HepG2 (cell line): ENCODE data around the gene PLA2R1. TPM values are rescaled to one million over a fixed set of nuclear protein-coding genes. Genes with fewer than 3 reads are reported as not detected.

Source experiments
- ATAC-seq: fragments of 200-7000 bp; cut with Tn5 transposase; 3 replicates; pipeline ENCODE4 v1.9.1; 2020; ENCODE audit warnings: mild to moderate bottlenecking, moderate library complexity
- BruUV-seq: library from RNA; stranded (reverse); fragments of 400-500 nt; replicated peaks from 2 replicates; lab custom pipeline; 2021; lab: Mats Ljungman, UMichigan
- CTCF ChIA-PET: fragments of 300-600 bp; formaldehyde crosslinking; extraction: SDS; loops from one replicate; lab custom pipeline; 2021; ENCODE audit warnings: low total read pairs, inconsistent platforms, low intra/inter-chr PET ratio; lab: Yijun Ruan, JAX
- POLR2A ChIA-PET: fragments of 350-600 bp; sonication (Branson Sonifier 250); formaldehyde crosslinking; loops from one replicate; lab custom pipeline; 2020; ENCODE audit warnings: antibody characterized with exemption, inconsistent platforms; lab: Yijun Ruan, JAX
- DNase-seq: peaks from one replicate; pipeline ENCODE4 v3.0.0-alpha.2; 2015; ENCODE audit warnings: low spot score
- FAIRE-seq: peaks from 3 replicates; lab custom pipeline; 2011; peaks lifted over from hg19 to GRCh38; lab: Jason Lieb, UNC
- H2AFZ ChIP-seq: one replicate; pipeline ENCODE4 v1.6.1; 2011; ENCODE audit warnings: low read length, inconsistent platforms
- H3K27ac ChIP-seq: fragments of 300-600 bp; 3 replicates; pipeline ENCODE4 v1.8.0; 2011; ENCODE audit warnings: mixed run types, mild to moderate bottlenecking, mixed read lengths, low read length, inconsistent platforms; ENCODE audit not compliant: insufficient read depth; ENCODE audit errors: extremely low read length
- H3K27me3 ChIP-seq, 2 experiments: fragments of 200-600 bp in 1 of 2; 2 replicates in 1 of 2; 3 replicates in 1 of 2; pipeline versions ENCODE4 v1.6.0 to v1.8.0; 2011; ENCODE audit warnings: low read length in 2 of 2, mild to moderate bottlenecking in 2 of 2, moderate library complexity in 2 of 2, inconsistent platforms in 1 of 2; ENCODE audit not compliant: insufficient read depth in 2 of 2, control insufficient read depth in 1 of 2
- H3K36me3 ChIP-seq, 2 experiments: fragments of 200-600 bp in 1 of 2; replicated peaks in 1 of 2; 2 replicates in 1 of 2; 3 replicates in 1 of 2; pipeline versions ENCODE4 v1.5.1 to v1.8.0; 2011; ENCODE audit warnings: low read length in 2 of 2, inconsistent platforms in 1 of 2; ENCODE audit not compliant: insufficient read depth in 2 of 2, control insufficient read depth in 1 of 2
- H3K4me1 ChIP-seq: 2 replicates; pipeline ENCODE4 v1.5.1; 2012; ENCODE audit warnings: low read length, inconsistent platforms; ENCODE audit not compliant: insufficient read depth
- H3K4me2 ChIP-seq: 2 replicates; pipeline ENCODE4 v1.6.0; 2011; ENCODE audit warnings: low read depth, low read length, inconsistent platforms
- H3K4me3 ChIP-seq, 3 experiments: fragments of 200-600 bp in 1 of 3; sonication (generic), shearing (Covaris generic) in 1 of 3; replicated peaks in 1 of 3; 2 replicates each; pipeline ENCODE4 v1.5.1; 2011 to 2016; ENCODE audit warnings: low read length in 3 of 3, inconsistent platforms in 2 of 3, low read depth in 2 of 3, mild to moderate bottlenecking in 2 of 3, control low read depth in 1 of 3, mixed read lengths in 1 of 3; ENCODE audit not compliant: insufficient read depth in 1 of 3
- H3K79me2 ChIP-seq: one replicate; pipeline ENCODE4 v1.6.1; 2011; ENCODE audit warnings: low read length, inconsistent platforms; ENCODE audit not compliant: insufficient read depth
- H3K9ac ChIP-seq: 2 replicates; pipeline ENCODE4 v1.6.0; 2011; ENCODE audit warnings: mild to moderate bottlenecking, low read depth, low read length, inconsistent platforms; ENCODE audit not compliant: insufficient read depth
- H3K9me3 ChIP-seq: 2 replicates; pipeline ENCODE4 v1.5.1; 2012; ENCODE audit warnings: mild to moderate bottlenecking, low read length
- H4K20me1 ChIP-seq: 2 replicates; pipeline ENCODE4 v1.6.0; 2011; ENCODE audit warnings: inconsistent platforms, mild to moderate bottlenecking, low read length, moderate library complexity; ENCODE audit not compliant: insufficient read depth
- CEBPB ChIP-seq: IDR thresholded peaks from 2 replicates; pipeline ENCODE4 v1.6.1; 2011; ENCODE audit warnings: low read depth, low read length, improper control_type of control experiment, borderline replicate concordance
- DPF2 ChIP-seq: sonication (generic); formaldehyde crosslinking; IDR thresholded peaks from 2 replicates; pipeline ENCODE4 v1.4.0; 2020; ENCODE audit warnings: mild to moderate bottlenecking, low read depth, missing genetic modification reagents, borderline replicate concordance
- DRAP1 ChIP-seq: IDR thresholded peaks from 2 replicates; pipeline ENCODE4 v1.6.1; 2016; ENCODE audit warnings: missing genetic modification reagents, missing compliant biosample characterization
- HMGXB4 ChIP-seq, 2 experiments: sonication (generic) in 1 of 2; formaldehyde crosslinking in 1 of 2; IDR thresholded peaks; 2 replicates each; pipeline versions ENCODE4 v1.4.0 to v1.6.1; 2018 to 2020; ENCODE audit warnings: missing genetic modification reagents in 2 of 2, borderline replicate concordance in 1 of 2, low read depth in 1 of 2, mild to moderate bottlenecking in 1 of 2, missing biosample characterization in 1 of 2
- KDM3A ChIP-seq: IDR thresholded peaks from 2 replicates; pipeline ENCODE4 v1.6.1; 2018; ENCODE audit warnings: low read depth, missing compliant biosample characterization
- KIAA2018 ChIP-seq: sonication (generic); formaldehyde crosslinking; IDR thresholded peaks from 2 replicates; pipeline ENCODE4 v1.5.0; 2020; ENCODE audit warnings: mild to moderate bottlenecking, missing genetic modification reagents, borderline replicate concordance
- MIXL1 ChIP-seq: IDR thresholded peaks from 2 replicates; pipeline ENCODE4 v1.6.1; 2016
- SMC3 ChIP-seq: IDR thresholded peaks from 2 replicates; pipeline ENCODE4 v1.6.1; 2011; ENCODE audit warnings: low read length, improper control_type of control experiment
- STAG1 ChIP-seq: sonication (generic); formaldehyde crosslinking; IDR thresholded peaks from 2 replicates; pipeline ENCODE4 v1.4.0; 2020; ENCODE audit warnings: missing genetic modification reagents
- TEAD3 ChIP-seq: optimal IDR thresholded peaks from 2 replicates; pipeline ENCODE3; 2016; ENCODE audit warnings: borderline replicate concordance
- TOE1 ChIP-seq: sonication (generic); formaldehyde crosslinking; IDR thresholded peaks from 2 replicates; pipeline ENCODE4 v1.4.0; 2020; ENCODE audit warnings: mild to moderate bottlenecking, missing genetic modification reagents
- ZFP36L2 ChIP-seq: sonication (generic); formaldehyde crosslinking; IDR thresholded peaks from 2 replicates; pipeline ENCODE4 v1.4.0; 2020; ENCODE audit warnings: missing genetic modification reagents
- ZNF451 ChIP-seq: sonication (generic); formaldehyde crosslinking; IDR thresholded peaks from 2 replicates; pipeline ENCODE4 v1.5.0; 2020; ENCODE audit warnings: mild to moderate bottlenecking, missing genetic modification reagents
- ZNF460 ChIP-seq: sonication (generic); formaldehyde crosslinking; IDR thresholded peaks from 2 replicates; pipeline ENCODE4 v1.5.1; 2020; ENCODE audit warnings: missing genetic modification reagents, mild to moderate bottlenecking, borderline replicate concordance
- WGBS: methylation state at CpG from one replicate; pipeline ENCODE4 v1.1.6; 2017; ENCODE audit warnings: low lambda C conversion rate; 5-methylcytosine and 5-hydroxymethylcytosine counted together
- in situ Hi-C: cut with HindIII; loops from 2 replicates; pipeline ENCODE4 v1.10.0; 2017; ENCODE audit warnings: low pct_unique_long_range_greater_than_20kb; ENCODE audit not compliant: extremely low pct_ligation_motif_present
- intact Hi-C: fragments of 100-400 bp; cut with micrococcal nuclease; formaldehyde crosslinking; loops from one replicate; pipeline ENCODE4 v1.10.0; 2022; ENCODE audit not compliant: unreplicated experiment
- polyA plus RNA-seq, 8 experiments: library from polyadenylated mRNA; depleted of rRNA in 3 of 8; stranded (reverse) in 7 of 8; unstranded in 1 of 8; fragments of >200 nt; fragmentation: Illumina TruSeq in 4 of 8; extraction: Trizol in 4 of 8; gene quantifications; 2 replicates each; pipeline versions ENCODE4 v1.2.1 to v1.2.3, GENCODE V29; 2011 to 2016; ENCODE audit warnings: low read depth in 4 of 8, missing spikeins in 1 of 8, mixed read lengths in 1 of 8; ENCODE audit not compliant: insufficient read depth in 1 of 8
- total RNA-seq, 5 experiments: library from RNA; depleted of rRNA; stranded (reverse); fragments of >200 nt; fragmentation: Illumina TruSeq; extraction: Trizol; gene quantifications; 2 replicates each; pipeline ENCODE4 v1.2.3, GENCODE V29; 2016; ENCODE audit warnings: low read depth in 1 of 5

PLA2R1 gene
- total and polyA plus RNA-seq, 2 of the 13 experiments (the other 11 are each of a cell fraction or from before 2014, with no cell fraction given), result not detected

- peak; percentile 31 for DNase-seq
- peak; percentile 65; the same call in 1 of the 2 replicates for TF ChIP-seq MIXL1 (CRISPR knock-in tag)
- peak; percentile 47 for TF ChIP-seq TEAD3 (CRISPR knock-in tag)
- no peak for TF ChIP-seq ZNF460 (CRISPR knock-in tag)
- no peak for TF ChIP-seq KDM3A (CRISPR knock-in tag)
- TF ChIP-seq TOE1 (CRISPR knock-in tag), result no peak
- no peak for TF ChIP-seq KIAA2018 (CRISPR knock-in tag)
- no peak for TF ChIP-seq CEBPB
- TF ChIP-seq HMGXB4 (CRISPR knock-in tag; IDR thresholded peaks at IDR 0.05; ENCODE audit: borderline replicate concordance in 1 of 2, low read depth in 1 of 2), result 0 out of 4 replicates have a peak, but pooled peaks of 1 of the 2 experiments have one; percentile 38
- no peak for TF ChIP-seq ZNF451
- 0 out of 2 replicates have a peak, but pooled peaks have one; percentile 30 for TF ChIP-seq DRAP1
- peak; percentile 88 for TF ChIP-seq STAG1 (CRISPR knock-in tag)
- no peak for TF ChIP-seq ZFP36L2 (CRISPR knock-in tag)
- peak; percentile 66; the same call in 1 of the 2 replicates for TF ChIP-seq SMC3
- no peak for TF ChIP-seq DPF2 (CRISPR knock-in tag)
Measured at GRCh38 chr2:159968279-159968900, 94.0 kb downstream of the PLA2R1 start.

More at GRCh38 chr2:159968279-159968900, 94.0 kb downstream of the PLA2R1 start:
- peak; percentile 89 for ATAC-seq
- no peak overlapping the region for H3K4me2 ChIP-seq
- no peaks in the 10 kb centered on the region for H3K36me3 ChIP-seq
- no TSS peak for BruUV-seq
- H3K9me3 ChIP-seq, result no peaks in the 10 kb centered on the region
- intact Hi-C loops (loop anchor here (1.0 to 5.0 kb wide), 3 partner anchors 161 to 1066 kb away; no protein-coding TSS in a partner anchor), in situ Hi-C loops (no loop called here)
- no peaks in the 10 kb centered on the region for H3K27me3 ChIP-seq
- CTCF ChIA-PET, result interaction anchor here (2.0 kb wide), 1 partner anchor 1067 kb away, joined by 8 read pairs; no protein-coding TSS in a partner anchor
- WGBS, result 0% methylated on average over 2 of the region's 2 CpGs
- POLR2A ChIA-PET, result no interaction called here
- no peak overlapping the region for H3K4me3 ChIP-seq
- H3K27ac ChIP-seq, result no peak overlapping the region
- no peaks in the 10 kb centered on the region for H3K79me2 ChIP-seq
- no peak overlapping the region for H2AFZ ChIP-seq
- no peak overlapping the region for H3K9ac ChIP-seq
- peak; percentile 58 for FAIRE-seq
- H4K20me1 ChIP-seq, result no peaks in the 10 kb centered on the region
- H3K4me1 ChIP-seq, result no peaks in the 10 kb centered on the region
